WTC11 (cell line): ENCODE measurements around the gene STXBP5.

Experiments
- ATF2 ChIP-seq: sonication (generic); formaldehyde crosslinking; IDR thresholded peaks from 2 replicates; pipeline ENCODE4 v1.8.1; 2022; ENCODE audit warnings: low read depth, missing genetic modification reagents, borderline replicate concordance
- CTCF ChIP-seq: fragments of 200-600 bp; IDR thresholded peaks from 2 replicates; pipeline ENCODE4 v1.8.0; 2022; ENCODE audit warnings: antibody characterized with exemption
- E2F5 ChIP-seq: sonication (generic); formaldehyde crosslinking; IDR thresholded peaks from 2 replicates; pipeline ENCODE4 v1.8.1; 2022; ENCODE audit warnings: mild to moderate bottlenecking, moderate library complexity, missing genetic modification reagents
- ELF4 ChIP-seq: sonication (generic); formaldehyde crosslinking; IDR thresholded peaks from 2 replicates; pipeline ENCODE4 v1.8.1; 2022; ENCODE audit warnings: low read depth, mild to moderate bottlenecking, moderate library complexity, missing genetic modification reagents
- MAX ChIP-seq: sonication (generic); formaldehyde crosslinking; IDR thresholded peaks from 2 replicates; pipeline ENCODE4 v1.8.0; 2022; ENCODE audit warnings: mild to moderate bottlenecking, missing genetic modification reagents
- MXD4 ChIP-seq: fragments of 250-450 bp; sonication (Bioruptor Pico); IDR thresholded peaks from 2 replicates; pipeline ENCODE4 v1.8.0; 2021; ENCODE audit warnings: mild to moderate bottlenecking, moderate library complexity, borderline replicate concordance
- NR3C1 ChIP-seq: sonication (generic); formaldehyde crosslinking; conservative IDR thresholded peaks from 2 replicates; pipeline ENCODE4 v1.8.1; 2023; ENCODE audit warnings: low read depth, mild to moderate bottlenecking, missing genetic modification reagents
- USF2 ChIP-seq: sonication (generic); formaldehyde crosslinking; IDR thresholded peaks from 2 replicates; pipeline ENCODE4 v1.8.1; 2023; ENCODE audit warnings: mild to moderate bottlenecking, missing genetic modification reagents, moderate library complexity
- ZNF138 ChIP-seq: sonication (generic); formaldehyde crosslinking; conservative IDR thresholded peaks from 2 replicates; pipeline ENCODE4 v1.8.1; 2022; ENCODE audit warnings: mild to moderate bottlenecking, moderate library complexity, missing genetic modification reagents
- ZSCAN18 ChIP-seq: fragments of 250-450 bp; sonication (Bioruptor Pico); IDR thresholded peaks from 2 replicates; pipeline ENCODE4 v2.1.2; 2022; ENCODE audit warnings: mild to moderate bottlenecking, moderate library complexity

GRCh38 chr6:147185216-147185615, 19.0 kb upstream of the STXBP5 start:
- TF ChIP-seq NR3C1 (CRISPR knock-in tag): no peak
- no peak for TF ChIP-seq CTCF
- no peak for TF ChIP-seq MAX (CRISPR knock-in tag)
- TF ChIP-seq USF2 (CRISPR knock-in tag): no peak
- no peak for TF ChIP-seq ATF2 (CRISPR knock-in tag)
- no peak for TF ChIP-seq ELF4 (CRISPR knock-in tag)
- no peak for TF ChIP-seq E2F5 (CRISPR knock-in tag)
- TF ChIP-seq ZNF138 (CRISPR knock-in tag): no peak
- no peak for TF ChIP-seq ZSCAN18 (CRISPR knock-in tag)
- no peak for TF ChIP-seq MXD4 (CRISPR knock-in tag)
